Natural killer cell (primary cell): Measurements from ENCODE around the gene NCF1. TPM values are rescaled to one million over a fixed set of nuclear protein-coding genes. Genes with fewer than 3 reads are reported as not detected.
A peak's percentile ranks its signal among the peaks of the same experiment; 100 is the strongest.
"Not testable (repeated sequence)": the region's sequence is repeated elsewhere in the genome, so short reads cannot be mapped to it uniquely, and the experiment has no call there.

Experiments used
- ATAC-seq, 3 donors: fragments of 150-1000 bp in 2 of 3; fragments of 200-7000 bp in 1 of 3; cut with Tn5 transposase; 1 replicate in 1 of 3; 2 replicates in 2 of 3; pipeline ENCODE4 v1.10.0; 2021; ENCODE audit warnings: mild to moderate bottlenecking in 2 of 3, moderate library complexity in 2 of 3
- DNase-seq, 2 donors: peaks; one replicate each; pipeline versions ENCODE4 v3.0.0 to v3.0.0-alpha.2; 2013 to 2021; ENCODE audit warnings: mixed read lengths in 1 of 2
- H3K27ac ChIP-seq: one replicate; pipeline ENCODE4 v1.5.1; 2013; ENCODE audit warnings: mild to moderate bottlenecking, low read length
- H3K27me3 ChIP-seq: one replicate; pipeline ENCODE4 v1.6.1; 2013; ENCODE audit warnings: low read length; ENCODE audit not compliant: control insufficient read depth, insufficient read depth
- H3K36me3 ChIP-seq: one replicate; pipeline ENCODE4 v1.6.1; 2013; ENCODE audit warnings: low read length; ENCODE audit not compliant: control insufficient read depth, insufficient read depth
- H3K4me1 ChIP-seq: one replicate; pipeline ENCODE4 v1.6.1; 2013; ENCODE audit warnings: low read length; ENCODE audit not compliant: control insufficient read depth, insufficient read depth
- H3K4me3 ChIP-seq: one replicate; pipeline ENCODE4 v1.5.1; 2013; ENCODE audit warnings: low read length
- H3K9me3 ChIP-seq: one replicate; pipeline ENCODE4 v1.6.1; 2013; ENCODE audit warnings: low read length; ENCODE audit not compliant: control insufficient read depth, insufficient read depth
- H3K27ac Mint-ChIP-seq, 2 donors: one replicate each; pipeline ENCODE4 v1.8.0; 2022; ENCODE audit warnings: mild to moderate bottlenecking in 2 of 2, mixed read lengths in 2 of 2, moderate library complexity in 1 of 2
- H3K27me3 Mint-ChIP-seq, 2 donors: one replicate each; pipeline ENCODE4 v1.8.0; 2022; ENCODE audit warnings: low read depth in 2 of 2, mixed read lengths in 2 of 2
- H3K36me3 Mint-ChIP-seq: one replicate; pipeline ENCODE4 v1.8.0; 2022; ENCODE audit warnings: mixed read lengths
- H3K4me1 Mint-ChIP-seq, 2 donors: one replicate each; pipeline ENCODE4 v1.8.0; 2022; ENCODE audit warnings: mixed read lengths in 2 of 2
- H3K4me3 Mint-ChIP-seq: one replicate; pipeline ENCODE4 v1.8.0; 2022; ENCODE audit warnings: mild to moderate bottlenecking, moderate library complexity, mixed read lengths
- H3K9me3 Mint-ChIP-seq, 2 donors: one replicate each; pipeline ENCODE4 v1.8.0; 2022; ENCODE audit warnings: mixed read lengths in 2 of 2
- WGBS: methylation state at CpG from one replicate; pipeline ENCODE4 v1.1.7; 2013; ENCODE audit warnings: missing lambda C conversion rate; ENCODE audit not compliant: insufficient coverage; 5-methylcytosine and 5-hydroxymethylcytosine counted together
- intact Hi-C: fragments of 100-400 bp; cut with micrococcal nuclease; formaldehyde crosslinking; loops from one replicate; pipeline ENCODE4 v1.14.2; 2022
- total RNA-seq, 4 donors: library from RNA; stranded (reverse); fragments of 120-200 nt in 1 of 4; gene quantifications; one replicate each; pipeline versions ENCODE4 v1.2.3 to v1.2.4, GENCODE V29; 2013 to 2022

NCF1 gene
- total RNA-seq, 3 donors from 2014 or later (not counting 1 experiment from before 2014, with no cell fraction given), result 3.8 to 62.2 (median 8.0) TPM

GRCh38 chr7:74743936-74744557, 29.8 kb upstream of the NCF1 start:
- H3K4me1 Mint-ChIP-seq, H3K9me3 ChIP-seq, H3K9me3 Mint-ChIP-seq, H3K27ac ChIP-seq, H3K27ac Mint-ChIP-seq, ATAC-seq, H3K4me3 Mint-ChIP-seq, H3K4me3 ChIP-seq, H3K36me3 Mint-ChIP-seq, intact Hi-C loops, H3K36me3 ChIP-seq, H3K4me1 ChIP-seq, DNase-seq, H3K27me3 ChIP-seq, H3K27me3 Mint-ChIP-seq: not testable (repeated sequence)
- WGBS, result no CpG with 5 or more reads among the region's 9 CpGs

GRCh38 chr7:74753921-74754482, 19.8 kb upstream of the NCF1 start:
- ATAC-seq, DNase-seq, H3K9me3 ChIP-seq, H3K36me3 Mint-ChIP-seq, H3K9me3 Mint-ChIP-seq, H3K4me3 ChIP-seq, H3K4me1 ChIP-seq, H3K27me3 Mint-ChIP-seq, H3K27ac ChIP-seq, H3K36me3 ChIP-seq, H3K4me3 Mint-ChIP-seq, intact Hi-C loops, H3K27me3 ChIP-seq, H3K4me1 Mint-ChIP-seq, H3K27ac Mint-ChIP-seq: not testable (repeated sequence)
- no CpG with 5 or more reads among the region's 9 CpGs for WGBS

- ATAC-seq, result not testable (repeated sequence)
Measured at GRCh38 chr7:74756673-74757072, 17.1 kb upstream of the NCF1 start.

GRCh38 chr7:74758268-74758667, 15.5 kb upstream of the NCF1 start:
- H3K4me3 Mint-ChIP-seq, H3K27ac ChIP-seq, H3K27me3 Mint-ChIP-seq, H3K27me3 ChIP-seq, H3K36me3 Mint-ChIP-seq, H3K27ac Mint-ChIP-seq, intact Hi-C loops, H3K4me3 ChIP-seq, H3K4me1 ChIP-seq, DNase-seq, ATAC-seq, H3K4me1 Mint-ChIP-seq, H3K9me3 ChIP-seq, H3K9me3 Mint-ChIP-seq, H3K36me3 ChIP-seq: not testable (repeated sequence)
- no CpG with 5 or more reads among the region's 7 CpGs for WGBS

More at GRCh38 chr7:74756673-74757072, 17.1 kb upstream of the NCF1 start:
- H3K4me3 ChIP-seq, H3K27ac Mint-ChIP-seq, H3K27me3 ChIP-seq, H3K4me1 ChIP-seq, H3K9me3 ChIP-seq, H3K4me1 Mint-ChIP-seq, DNase-seq, intact Hi-C loops, H3K36me3 Mint-ChIP-seq, H3K9me3 Mint-ChIP-seq, H3K4me3 Mint-ChIP-seq, H3K36me3 ChIP-seq, H3K27ac ChIP-seq, H3K27me3 Mint-ChIP-seq: not testable (repeated sequence)
- no CpG with 5 or more reads among the region's 5 CpGs for WGBS

- H3K27ac ChIP-seq, H3K27me3 ChIP-seq, H3K4me1 Mint-ChIP-seq, H3K27ac Mint-ChIP-seq, ATAC-seq, H3K36me3 Mint-ChIP-seq, H3K4me3 ChIP-seq, H3K27me3 Mint-ChIP-seq, H3K36me3 ChIP-seq, DNase-seq, intact Hi-C loops, H3K4me1 ChIP-seq, H3K9me3 Mint-ChIP-seq, H3K4me3 Mint-ChIP-seq, H3K9me3 ChIP-seq: not testable (repeated sequence)
- WGBS, result no CpG with 5 or more reads among the region's 3 CpGs
Measured at GRCh38 chr7:74758982-74759381, 14.8 kb upstream of the NCF1 start.

- H3K36me3 ChIP-seq, H3K9me3 Mint-ChIP-seq, H3K27ac ChIP-seq, intact Hi-C loops, H3K27me3 ChIP-seq, H3K4me3 ChIP-seq, H3K36me3 Mint-ChIP-seq, H3K4me1 Mint-ChIP-seq, H3K4me1 ChIP-seq, H3K4me3 Mint-ChIP-seq, H3K27ac Mint-ChIP-seq, H3K9me3 ChIP-seq, H3K27me3 Mint-ChIP-seq, DNase-seq: not testable (repeated sequence)
- peak; percentile 71 to 75 (median 75) for ATAC-seq
- no CpG with 5 or more reads among the region's 17 CpGs for WGBS
Measured at GRCh38 chr7:74765205-74765918, 8.4 kb upstream of the NCF1 start.

GRCh38 chr7:74766509-74766908, 7.3 kb upstream of the NCF1 start:
- intact Hi-C loops, DNase-seq, H3K36me3 ChIP-seq, H3K27ac Mint-ChIP-seq, H3K9me3 Mint-ChIP-seq, H3K27ac ChIP-seq, H3K4me3 Mint-ChIP-seq, H3K9me3 ChIP-seq, H3K4me1 ChIP-seq, H3K27me3 Mint-ChIP-seq, H3K27me3 ChIP-seq, H3K4me3 ChIP-seq, H3K36me3 Mint-ChIP-seq, ATAC-seq, H3K4me1 Mint-ChIP-seq: not testable (repeated sequence)
- no CpG with 5 or more reads among the region's 7 CpGs for WGBS

- H3K36me3 Mint-ChIP-seq, H3K9me3 Mint-ChIP-seq, H3K27me3 Mint-ChIP-seq, H3K4me1 Mint-ChIP-seq, H3K4me3 Mint-ChIP-seq, H3K27me3 ChIP-seq, H3K4me1 ChIP-seq, H3K4me3 ChIP-seq, DNase-seq, ATAC-seq, H3K36me3 ChIP-seq, H3K9me3 ChIP-seq, H3K27ac ChIP-seq, intact Hi-C loops, H3K27ac Mint-ChIP-seq: not testable (repeated sequence)
- 90% methylated on average over 6 of the region's 10 CpGs for WGBS
Measured at GRCh38 chr7:74766991-74767390, 6.8 kb upstream of the NCF1 start.
